SK-N-SH treated with all-trans-retinoic acid at 6 μM for 48 hours (cell line): ENCODE results near the gene STX18.

Source experiments
- ATAC-seq: fragments of 200-7000 bp; cut with Tn5 transposase; 3 replicates; pipeline ENCODE4 v1.9.1; 2020; ENCODE audit warnings: mild to moderate bottlenecking, moderate library complexity
- ARNTL ChIP-seq: fragments of 450-650 bp; formaldehyde crosslinking; IDR thresholded peaks from 2 replicates; pipeline ENCODE4 v1.5.0; 2020; ENCODE audit warnings: low read depth, mild to moderate bottlenecking, moderate library complexity, borderline replicate concordance
- CREB5 ChIP-seq: fragments of 250-450 bp; sonication (Bioruptor Pico); IDR thresholded peaks from 2 replicates; pipeline ENCODE4 v1.5.1; 2020; ENCODE audit warnings: low read depth, mild to moderate bottlenecking, moderate library complexity
- CSDC2 ChIP-seq: fragments of 250-450 bp; sonication (Bioruptor Pico); IDR thresholded peaks from 2 replicates; pipeline ENCODE4 v1.5.0; 2020; ENCODE audit warnings: mild to moderate bottlenecking, moderate library complexity
- ESRRG ChIP-seq: fragments of 250-450 bp; sonication (Bioruptor Pico); IDR thresholded peaks from 2 replicates; pipeline ENCODE4 v1.6.1; 2021; ENCODE audit warnings: mild to moderate bottlenecking
- GLIS3 ChIP-seq: fragments of 250-450 bp; sonication (Bioruptor Pico); IDR thresholded peaks from 2 replicates; pipeline ENCODE4 v1.5.0; 2020; ENCODE audit warnings: mild to moderate bottlenecking, moderate library complexity
- ISL1 ChIP-seq: fragments of 250-450 bp; sonication (Bioruptor Pico); IDR thresholded peaks from 2 replicates; pipeline ENCODE4 v2.1.2; 2022; ENCODE audit warnings: mild to moderate bottlenecking, moderate library complexity
- OSR1 ChIP-seq: fragments of 250-450 bp; sonication (Bioruptor Pico); IDR thresholded peaks from 2 replicates; pipeline ENCODE4 v1.8.0; 2022; ENCODE audit warnings: moderate library complexity, mild to moderate bottlenecking, inconsistent platforms
- PATZ1 ChIP-seq: fragments of 250-450 bp; sonication (Bioruptor Pico); IDR thresholded peaks from 2 replicates; pipeline ENCODE4 v1.8.0; 2020; ENCODE audit warnings: mild to moderate bottlenecking, moderate library complexity, borderline replicate concordance
- PPARA ChIP-seq: fragments of 250-450 bp; sonication (Bioruptor Pico); IDR thresholded peaks from 2 replicates; pipeline ENCODE4 v1.5.0; 2020; ENCODE audit warnings: mild to moderate bottlenecking, borderline replicate concordance
- RARB ChIP-seq: fragments of 250-450 bp; sonication (Bioruptor Pico); IDR thresholded peaks from 2 replicates; pipeline ENCODE4 v1.8.0; 2021; ENCODE audit warnings: mild to moderate bottlenecking, moderate library complexity
- TCF4 ChIP-seq: fragments of 250-450 bp; sonication (Bioruptor Pico); IDR thresholded peaks from 2 replicates; pipeline ENCODE4 v1.8.0; 2021; ENCODE audit warnings: mild to moderate bottlenecking, moderate library complexity, borderline replicate concordance
- TOX ChIP-seq: fragments of 250-450 bp; sonication (Bioruptor Pico); IDR thresholded peaks from 2 replicates; pipeline ENCODE4 v1.8.0; 2021; ENCODE audit warnings: mild to moderate bottlenecking, moderate library complexity, borderline replicate concordance
- TSHZ2 ChIP-seq: fragments of 250-450 bp; sonication (Bioruptor Pico); IDR thresholded peaks from 2 replicates; pipeline ENCODE4 v1.5.0; 2020; ENCODE audit warnings: mild to moderate bottlenecking, moderate library complexity
- ZC3H10 ChIP-seq: fragments of 250-450 bp; sonication (Bioruptor Pico); IDR thresholded peaks from 2 replicates; pipeline ENCODE4 v1.5.1; 2021; ENCODE audit warnings: mild to moderate bottlenecking, moderate library complexity
- ZFP30 ChIP-seq: fragments of 450-650 bp; formaldehyde crosslinking; IDR thresholded peaks from 2 replicates; pipeline ENCODE4 v1.5.0; 2022; ENCODE audit warnings: mild to moderate bottlenecking, moderate library complexity
- ZNF565 ChIP-seq: fragments of 450-650 bp; formaldehyde crosslinking; conservative IDR thresholded peaks from 2 replicates; pipeline ENCODE4 v1.5.0; 2020; ENCODE audit warnings: low read depth, mild to moderate bottlenecking, moderate library complexity
- ZNF70 ChIP-seq: fragments of 450-650 bp; formaldehyde crosslinking; IDR thresholded peaks from 2 replicates; pipeline ENCODE4 v1.5.0; 2020; ENCODE audit warnings: mild to moderate bottlenecking, moderate library complexity
- ZNF8 ChIP-seq: fragments of 450-650 bp; formaldehyde crosslinking; IDR thresholded peaks from 2 replicates; pipeline ENCODE4 v1.5.0; 2020; ENCODE audit warnings: mild to moderate bottlenecking, moderate library complexity
- TF ChIP-seq, protein P1 (sequence below): fragments of 250-450 bp; sonication (Bioruptor Pico); IDR thresholded peaks from 2 replicates; pipeline ENCODE4 v1.5.1; 2021; ENCODE audit warnings: mild to moderate bottlenecking, moderate library complexity
- TF ChIP-seq, protein P2 (sequence below): fragments of 250-450 bp; sonication (Bioruptor Pico); IDR thresholded peaks from 2 replicates; pipeline ENCODE4 v1.8.0; 2021; ENCODE audit warnings: low read depth, mild to moderate bottlenecking, moderate library complexity, borderline replicate concordance

STX18 gene

GRCh38 chr4:4524364-4524763, 17.5 kb downstream of the STX18 start:
- no peak for TF ChIP-seq ZC3H10 (CRISPR knock-in tag)
- no peak for TF ChIP-seq TOX
- TF ChIP-seq ZNF70 (CRISPR knock-in tag), result no peak
- no peak for TF ChIP-seq CSDC2
- no peak for TF ChIP-seq ARNTL (CRISPR knock-in tag)
- no peak for ATAC-seq

GRCh38 chr4:4521731-4522130, 20.1 kb downstream of the STX18 start:
- peak; percentile 50 for ATAC-seq
- TF ChIP-seq, protein P1, sequence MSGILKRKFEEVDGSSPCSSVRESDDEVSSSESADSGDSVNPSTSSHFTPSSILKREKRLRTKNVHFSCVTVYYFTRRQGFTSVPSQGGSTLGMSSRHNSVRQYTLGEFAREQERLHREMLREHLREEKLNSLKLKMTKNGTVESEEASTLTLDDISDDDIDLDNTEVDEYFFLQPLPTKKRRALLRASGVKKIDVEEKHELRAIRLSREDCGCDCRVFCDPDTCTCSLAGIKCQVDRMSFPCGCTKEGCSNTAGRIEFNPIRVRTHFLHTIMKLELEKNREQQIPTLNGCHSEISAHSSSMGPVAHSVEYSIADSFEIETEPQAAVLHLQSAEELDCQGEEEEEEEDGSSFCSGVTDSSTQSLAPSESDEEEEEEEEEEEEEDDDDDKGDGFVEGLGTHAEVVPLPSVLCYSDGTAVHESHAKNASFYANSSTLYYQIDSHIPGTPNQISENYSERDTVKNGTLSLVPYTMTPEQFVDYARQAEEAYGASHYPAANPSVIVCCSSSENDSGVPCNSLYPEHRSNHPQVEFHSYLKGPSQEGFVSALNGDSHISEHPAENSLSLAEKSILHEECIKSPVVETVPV (CRISPR knock-in tag), result no peak
- TF ChIP-seq ISL1 (CRISPR knock-in tag) (0 out of 2 replicates have a peak, but pooled peaks have one; percentile 10), ZFP30 (CRISPR knock-in tag) (no peak)
- TF ChIP-seq, all 23 proteins: peak for 1

- ATAC-seq, result peak; percentile 33
These were observed 20.7 kb downstream of the STX18 start for GRCh38 chr4:4521136-4521535.

More at GRCh38 chr4:4521136-4521535, 20.7 kb downstream of the STX18 start:
- TF ChIP-seq ESRRG (CRISPR knock-in tag) (no peak), RARB (CRISPR knock-in tag) (no peak), ZNF70 (CRISPR knock-in tag) (no peak), CREB5 (CRISPR knock-in tag) (no peak), ZC3H10 (CRISPR knock-in tag) (no peak), ISL1 (CRISPR knock-in tag) (no peak), OSR1 (no peak), CSDC2 (no peak), ZFP30 (CRISPR knock-in tag) (no peak), ZNF8 (CRISPR knock-in tag) (no peak), PPARA (CRISPR knock-in tag) (no peak), TCF4 (CRISPR knock-in tag) (no peak), ZNF565 (no peak), PATZ1 (CRISPR knock-in tag) (no peak), GLIS3 (CRISPR knock-in tag) (no peak), ARNTL (CRISPR knock-in tag) (no peak), TSHZ2 (CRISPR knock-in tag) (no peak)
- TF ChIP-seq, protein P2, sequence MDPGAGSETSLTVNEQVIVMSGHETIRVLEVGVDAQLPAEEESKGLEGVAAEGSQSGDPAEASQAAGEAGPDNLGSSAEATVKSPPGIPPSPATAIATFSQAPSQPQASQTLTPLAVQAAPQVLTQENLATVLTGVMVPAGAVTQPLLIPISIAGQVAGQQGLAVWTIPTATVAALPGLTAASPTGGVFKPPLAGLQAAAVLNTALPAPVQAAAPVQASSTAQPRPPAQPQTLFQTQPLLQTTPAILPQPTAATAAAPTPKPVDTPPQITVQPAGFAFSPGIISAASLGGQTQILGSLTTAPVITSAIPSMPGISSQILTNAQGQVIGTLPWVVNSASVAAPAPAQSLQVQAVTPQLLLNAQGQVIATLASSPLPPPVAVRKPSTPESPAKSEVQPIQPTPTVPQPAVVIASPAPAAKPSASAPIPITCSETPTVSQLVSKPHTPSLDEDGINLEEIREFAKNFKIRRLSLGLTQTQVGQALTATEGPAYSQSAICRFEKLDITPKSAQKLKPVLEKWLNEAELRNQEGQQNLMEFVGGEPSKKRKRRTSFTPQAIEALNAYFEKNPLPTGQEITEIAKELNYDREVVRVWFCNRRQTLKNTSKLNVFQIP, result no peak
